Activated T-helper 1 cell treated with Interleukin-2 at 50 U/mL for 16 hours (primary cell): ENCODE data around the gene TNFRSF1A.

Experiments
- DNase-seq: peaks from one replicate; pipeline ENCODE4 v3.0.0-alpha.2; 2020; ENCODE audit warnings: low read depth

Gene TNFRSF1A

DNA sequence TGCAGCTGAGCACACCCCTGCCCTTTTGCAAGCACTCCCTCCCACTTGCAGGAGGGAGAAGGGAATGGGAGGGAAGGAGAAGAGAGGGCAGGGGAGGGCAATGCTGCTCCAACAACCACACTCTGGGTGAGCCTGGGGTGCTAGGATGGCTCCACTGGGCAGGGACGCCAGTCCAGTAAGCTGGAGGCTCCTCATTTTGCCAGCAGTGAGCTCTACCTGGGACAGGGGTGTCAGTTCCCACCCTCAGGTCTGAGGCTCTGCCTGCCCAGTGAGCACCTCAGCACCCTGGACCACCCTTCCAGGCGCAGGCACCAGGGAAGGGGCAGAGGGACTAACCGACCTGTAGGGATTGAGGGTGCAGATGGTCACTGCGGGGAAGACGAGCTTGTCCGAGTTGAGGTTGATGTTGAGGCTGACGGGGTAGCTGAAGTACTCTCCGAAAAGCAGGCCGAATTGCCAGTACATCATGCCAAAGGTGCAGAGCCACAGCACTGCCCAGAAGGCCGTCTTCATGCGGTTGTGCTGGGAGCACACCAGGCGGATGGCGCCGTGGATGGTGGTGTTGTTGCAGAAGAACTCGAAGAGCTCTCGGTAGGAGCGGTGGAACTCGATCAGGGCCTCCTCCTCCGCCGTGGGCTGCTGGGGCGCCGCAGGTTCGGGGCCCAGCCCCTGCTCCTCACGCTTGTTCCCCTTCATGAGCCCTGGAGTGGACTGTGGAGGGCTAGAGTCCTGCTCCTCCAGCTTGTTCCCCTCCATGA is 32.3 kb upstream of the TNFRSF1A start:
- DNase-seq, result no peak

GRCh38 chr12:6373022-6373787 is 31.3 kb upstream of the TNFRSF1A start:
- DNase-seq, result no peak

DNA sequence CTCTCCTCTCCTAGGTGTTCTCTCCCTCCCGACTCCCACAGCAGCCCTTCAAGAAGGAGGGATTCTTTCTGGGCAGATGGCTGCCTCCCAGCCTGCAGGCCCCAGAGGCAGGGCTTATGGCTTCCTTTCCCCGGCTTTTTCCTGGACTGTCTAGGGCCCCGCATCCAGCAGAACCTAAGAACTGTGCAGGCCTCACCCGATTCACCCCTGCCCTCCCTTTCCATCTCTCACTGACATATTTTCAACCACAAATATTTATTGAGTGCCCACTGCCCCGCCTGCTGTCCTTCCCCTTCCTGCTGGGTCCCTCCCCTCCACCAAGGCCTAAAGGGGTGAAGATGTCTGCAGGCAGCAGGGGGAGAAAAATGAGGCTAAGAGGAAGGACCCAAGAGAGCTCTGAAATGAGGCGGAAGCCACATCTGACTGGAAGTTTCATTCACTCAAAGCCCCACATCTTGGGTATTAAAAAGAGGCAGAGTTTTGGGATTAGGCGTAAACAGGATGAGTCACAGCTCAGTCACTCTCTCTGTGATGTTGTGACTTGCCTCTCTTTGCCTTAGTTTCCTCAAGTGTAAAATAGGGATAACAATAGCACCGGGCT is 30.6 kb upstream of the TNFRSF1A start:
- no peak for DNase-seq

DNA sequence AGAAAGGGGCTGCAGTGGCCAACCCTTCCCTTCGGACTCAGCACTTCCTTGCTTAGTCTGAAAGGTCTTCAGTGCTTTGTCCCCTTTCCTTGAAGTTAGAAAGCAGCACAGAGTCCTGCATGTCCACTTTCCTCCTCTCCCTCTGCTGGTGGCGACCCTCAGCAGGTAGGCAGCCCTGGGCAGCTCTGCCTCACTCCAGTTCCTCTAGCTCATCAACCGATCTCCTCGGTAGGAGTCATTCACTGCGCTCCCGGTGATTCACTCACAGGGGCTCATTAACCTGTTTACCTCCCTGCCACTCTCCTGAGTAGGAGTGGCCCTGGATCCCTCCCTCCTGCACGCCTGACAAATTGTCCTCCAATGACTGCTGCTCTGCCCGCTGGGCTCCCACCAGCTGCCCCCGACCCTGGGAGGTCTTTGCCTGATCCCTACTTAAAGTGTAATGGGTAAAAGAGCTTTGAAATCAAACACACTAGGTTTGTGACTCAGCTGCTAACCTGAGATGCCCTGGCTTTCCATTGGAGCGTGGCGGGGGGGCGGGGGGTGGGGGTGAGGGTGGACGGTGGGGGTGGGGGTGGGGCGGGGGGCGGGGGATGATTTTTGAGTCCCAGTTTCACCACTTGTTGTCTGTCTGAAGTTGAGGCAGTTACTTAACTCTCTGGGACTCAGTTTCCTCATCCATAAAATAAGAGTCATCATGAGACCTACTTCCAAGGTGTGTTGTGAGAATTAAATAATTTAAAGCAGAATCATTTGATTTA is 29.3 kb upstream of the TNFRSF1A start:
- no peak for DNase-seq

GRCh38 chr12:6370576-6370935 is 28.7 kb upstream of the TNFRSF1A start:
- DNase-seq, result no peak

DNA sequence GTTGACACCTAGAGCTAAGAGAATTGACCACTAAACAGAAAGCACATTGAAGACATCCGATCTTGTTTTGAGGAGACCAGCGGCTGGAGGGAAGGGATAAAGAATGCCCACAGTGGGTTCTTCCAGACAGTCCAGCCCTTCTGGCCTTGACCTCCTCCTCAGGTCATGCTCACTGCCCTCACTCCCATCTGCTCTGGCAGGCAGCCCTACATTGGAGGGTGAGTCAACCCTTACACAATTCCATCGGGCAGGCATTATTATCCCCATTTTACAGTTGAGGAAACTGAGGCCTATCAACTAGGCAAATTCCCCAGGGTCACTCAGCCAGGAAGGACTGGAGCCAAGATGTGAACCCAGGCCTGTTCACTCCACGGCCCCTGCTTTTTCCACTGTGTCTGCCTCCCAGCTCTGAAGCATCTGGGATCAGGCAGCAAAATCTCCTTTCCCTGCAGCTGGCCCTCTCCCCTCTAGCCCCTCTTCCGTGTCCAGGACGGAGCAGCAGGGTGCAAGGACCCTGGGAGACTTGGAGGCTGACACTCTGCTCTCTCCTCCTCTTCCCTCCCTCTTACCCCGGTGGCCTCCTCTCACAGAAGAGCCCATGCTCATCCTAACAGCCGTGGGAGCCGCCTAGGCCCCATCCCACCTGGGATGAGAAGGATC is 28.2 kb upstream of the TNFRSF1A start:
- no peak for DNase-seq

DNA sequence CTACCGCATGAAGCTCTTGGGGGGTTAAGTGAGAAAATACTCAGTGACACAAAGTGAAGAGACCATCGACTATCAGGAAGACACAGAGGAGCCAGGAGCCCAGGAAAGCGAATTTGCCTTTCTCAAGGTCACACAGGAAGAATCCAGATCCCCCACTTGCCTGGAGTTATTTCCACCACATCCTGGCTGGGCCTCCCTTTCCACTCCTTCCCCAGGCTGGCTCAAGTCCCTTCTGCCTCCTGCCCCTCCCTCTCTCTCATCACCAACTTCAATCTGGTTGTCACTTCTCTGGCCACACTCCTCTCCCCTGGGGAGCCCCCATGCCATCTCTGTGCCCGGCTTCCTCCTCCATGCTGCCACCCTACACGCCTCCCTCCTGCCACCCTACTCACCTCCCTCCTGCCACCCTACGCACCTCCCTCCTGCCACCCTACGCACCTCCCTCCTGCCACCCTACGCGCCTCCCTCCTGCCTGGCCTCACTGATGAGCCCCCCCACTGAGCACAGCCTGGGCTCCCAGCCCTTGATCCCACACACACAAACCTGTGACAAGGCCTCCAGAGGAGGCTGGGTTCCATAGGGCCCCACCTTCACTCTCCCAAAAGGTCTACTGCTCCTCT is 27.1 kb upstream of the TNFRSF1A start:
- no peak for DNase-seq

GRCh38 chr12:6367969-6368892 is 26.4 kb upstream of the TNFRSF1A start:
- DNase-seq, result no peak

DNA sequence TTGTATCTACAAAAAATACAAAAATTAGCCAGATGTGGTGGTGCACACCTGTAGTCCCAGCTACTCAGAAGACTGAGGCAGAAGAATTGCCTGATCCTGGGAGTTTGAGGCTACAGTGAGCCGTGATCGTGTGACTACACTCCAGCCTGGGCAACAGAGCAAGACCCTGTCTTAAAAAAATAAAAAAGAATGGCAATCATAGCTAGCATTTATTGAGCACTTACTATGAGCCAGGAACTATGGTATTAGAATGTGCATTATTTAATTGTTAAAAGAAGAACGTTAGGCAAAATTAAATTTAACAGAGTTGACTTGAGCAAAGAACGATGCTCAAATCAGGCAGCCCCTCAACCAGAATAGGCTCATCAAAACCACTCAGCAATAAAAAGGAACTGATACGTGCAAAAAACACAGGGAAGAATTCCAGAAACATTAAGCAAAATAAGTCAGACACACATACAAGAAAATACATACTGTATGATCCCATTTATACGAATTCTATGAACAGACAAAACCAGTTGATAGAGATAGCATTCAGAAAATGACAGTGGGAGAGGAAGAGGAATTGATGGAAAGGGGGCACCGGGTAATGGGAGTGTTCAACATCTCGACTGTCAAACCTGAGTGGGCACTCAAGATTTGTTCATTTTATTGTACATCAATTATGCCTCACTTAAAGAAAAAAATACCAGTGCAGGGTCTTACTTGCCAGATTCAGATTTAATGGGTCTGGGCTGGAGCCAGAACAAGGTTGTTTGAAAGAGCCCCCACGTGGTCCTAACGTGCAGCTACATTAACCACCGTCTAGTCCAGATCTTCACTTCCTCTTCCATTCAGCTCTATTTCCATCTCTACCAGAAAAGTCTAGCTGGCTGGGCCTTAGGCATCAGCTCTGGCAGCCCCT is 25.4 kb upstream of the TNFRSF1A start:
- DNase-seq, result no peak

DNA sequence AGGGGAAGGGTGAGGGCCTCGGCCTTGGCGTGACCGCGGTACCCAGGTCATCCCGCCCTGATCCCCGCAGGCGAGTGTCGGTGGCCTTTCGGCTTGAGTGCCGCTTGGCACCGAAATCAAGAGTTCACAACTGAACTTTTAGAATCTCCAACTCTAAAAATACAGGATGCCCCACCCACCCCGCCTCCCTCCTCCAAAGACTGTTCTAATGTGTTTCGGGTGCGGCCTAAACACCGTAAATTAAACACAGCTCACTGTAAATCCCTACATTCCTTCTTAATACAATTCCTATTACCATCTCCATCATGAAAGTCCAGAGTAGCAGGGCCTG is 22.1 kb upstream of the TNFRSF1A start:
- no peak for DNase-seq

GRCh38 chr12:6363330-6364043 is 21.6 kb upstream of the TNFRSF1A start:
- DNase-seq, result peak; percentile 54

DNA sequence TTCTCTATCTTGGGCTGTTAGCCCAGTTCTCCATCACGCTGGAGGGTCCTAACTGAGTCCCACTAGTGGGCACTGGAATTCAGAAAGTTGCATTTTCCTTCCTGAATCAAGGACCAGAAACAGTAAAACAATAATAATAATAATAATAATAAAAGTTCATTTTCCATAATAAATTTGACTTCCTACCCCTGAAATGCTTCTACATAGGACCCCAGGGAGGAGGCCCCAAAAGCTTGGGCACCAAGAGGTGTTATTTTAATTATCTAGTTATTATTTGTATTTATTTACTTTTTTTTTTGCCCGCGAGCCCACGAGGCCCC is 21.1 kb upstream of the TNFRSF1A start:
- no peak for DNase-seq

GRCh38 chr12:6362403-6362802 is 20.5 kb upstream of the TNFRSF1A start:
- DNase-seq, result no peak

- DNase-seq, result no peak
Measured at GRCh38 chr12:6361834-6362233, 20.0 kb upstream of the TNFRSF1A start.

GRCh38 chr12:6360578-6361490 is 19.0 kb upstream of the TNFRSF1A start:
- no peak for DNase-seq

- DNase-seq, result no peak
Measured at GRCh38 chr12:6360080-6360571, 18.2 kb upstream of the TNFRSF1A start.

- no peak for DNase-seq
Measured at GRCh38 chr12:6358881-6359280, 17.0 kb upstream of the TNFRSF1A start.

GRCh38 chr12:6356374-6356820 is 14.5 kb upstream of the TNFRSF1A start:
- DNase-seq, result no peak
